Activated CD8-positive, alpha-beta T cell treated with anti-CD3 and anti-CD28 coated beads for 36 hours (primary cell): ENCODE data around the gene S1PR3. TPM values are rescaled to one million over a fixed set of nuclear protein-coding genes. Genes with fewer than 3 reads are reported as not detected.

ENCODE experiments used
- ATAC-seq: fragments of 200-7000 bp; cut with Tn5 transposase; one replicate; pipeline ENCODE4 v1.10.0; 2021; ENCODE audit warnings: mild to moderate bottlenecking, moderate library complexity
- CTCF ChIA-PET: fragments of 350-600 bp; sonication (Branson Sonifier 250); formaldehyde crosslinking; loops from one replicate; lab custom pipeline; 2021; ENCODE audit warnings: antibody characterized with exemption; lab: Charles Lee
- POLR2A ChIA-PET: fragments of 350-600 bp; sonication (Branson Sonifier 250); formaldehyde crosslinking; loops from one replicate; lab custom pipeline; 2021; ENCODE audit warnings: antibody characterized with exemption; lab: Charles Lee
- DNase-seq: peaks from one replicate; pipeline ENCODE4 v3.0.0-alpha.2; 2020
- H3K27ac Mint-ChIP-seq: one replicate; pipeline ENCODE4 v1.8.0; 2021; ENCODE audit warnings: mild to moderate bottlenecking, mixed read lengths
- H3K27me3 Mint-ChIP-seq: one replicate; pipeline ENCODE4 v1.8.0; 2021; ENCODE audit warnings: mixed read lengths
- H3K36me3 Mint-ChIP-seq: one replicate; pipeline ENCODE4 v1.8.0; 2021; ENCODE audit warnings: low read depth, mixed read lengths
- H3K4me1 Mint-ChIP-seq: one replicate; pipeline ENCODE4 v1.8.0; 2021; ENCODE audit warnings: low read depth, mixed read lengths
- H3K4me3 Mint-ChIP-seq: one replicate; pipeline ENCODE4 v1.8.0; 2021; ENCODE audit warnings: mild to moderate bottlenecking, moderate library complexity, mixed read lengths
- H3K9me3 Mint-ChIP-seq: one replicate; pipeline ENCODE4 v1.8.0; 2021; ENCODE audit warnings: mixed read lengths
- CTCF ChIP-seq: fragments of 200-600 bp; IDR thresholded peaks from one replicate; pipeline ENCODE4 v1.8.0; 2022; ENCODE audit warnings: antibody characterized with exemption, mild to moderate bottlenecking
- intact Hi-C: fragments of 100-400 bp; cut with micrococcal nuclease; formaldehyde crosslinking; loops from one replicate; pipeline ENCODE4 v1.10.0; 2022
- total RNA-seq, 2 experiments: library from RNA; stranded (reverse); gene quantifications; one replicate each; pipeline ENCODE4 v1.2.3, GENCODE V29; 2021

The S1PR3 gene
- total RNA-seq, 2 experiments from 2014 or later = 0.36 to 0.58 TPM

DNA sequence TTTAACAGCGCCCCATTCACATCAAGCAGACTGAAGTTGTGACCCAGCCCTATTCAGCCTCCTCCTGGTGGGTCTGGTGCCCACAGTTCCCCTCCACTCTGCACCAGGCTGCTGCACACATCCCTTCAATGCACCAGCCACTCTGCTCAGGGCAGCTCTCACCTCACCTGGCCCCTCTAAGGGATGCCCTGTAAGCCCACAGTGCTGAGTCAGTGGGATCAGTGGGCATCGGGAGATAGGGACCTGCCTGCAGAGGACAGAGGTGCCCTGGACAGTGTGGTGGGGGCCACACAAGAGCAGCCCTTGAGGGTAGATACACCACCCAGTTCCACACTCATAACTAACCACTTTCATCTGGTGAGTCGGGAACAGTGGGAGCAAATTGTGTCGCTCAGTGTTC, 38.3 kb upstream of the S1PR3 start:
- peaks cover 2% of the 10 kb centered on the region for H3K4me1 Mint-ChIP-seq
- no peak for ATAC-seq
- intact Hi-C loops = no loop called here
- no peak overlapping the region for H3K27ac Mint-ChIP-seq
- H3K27me3 Mint-ChIP-seq = peaks cover 9% of the 10 kb centered on the region
- no peak overlapping the region for H3K4me3 Mint-ChIP-seq
- H3K9me3 Mint-ChIP-seq = no peaks in the 10 kb centered on the region
- H3K36me3 Mint-ChIP-seq = no peaks in the 10 kb centered on the region
- ChIA-PET POLR2A (no interaction called here), CTCF (interaction anchor here (1.5 kb wide), 1 partner anchor 39 kb away, joined by 3 read pairs; no protein-coding TSS in a partner anchor)
- TF ChIP-seq CTCF = no peak
- DNase-seq = no peak

DNA sequence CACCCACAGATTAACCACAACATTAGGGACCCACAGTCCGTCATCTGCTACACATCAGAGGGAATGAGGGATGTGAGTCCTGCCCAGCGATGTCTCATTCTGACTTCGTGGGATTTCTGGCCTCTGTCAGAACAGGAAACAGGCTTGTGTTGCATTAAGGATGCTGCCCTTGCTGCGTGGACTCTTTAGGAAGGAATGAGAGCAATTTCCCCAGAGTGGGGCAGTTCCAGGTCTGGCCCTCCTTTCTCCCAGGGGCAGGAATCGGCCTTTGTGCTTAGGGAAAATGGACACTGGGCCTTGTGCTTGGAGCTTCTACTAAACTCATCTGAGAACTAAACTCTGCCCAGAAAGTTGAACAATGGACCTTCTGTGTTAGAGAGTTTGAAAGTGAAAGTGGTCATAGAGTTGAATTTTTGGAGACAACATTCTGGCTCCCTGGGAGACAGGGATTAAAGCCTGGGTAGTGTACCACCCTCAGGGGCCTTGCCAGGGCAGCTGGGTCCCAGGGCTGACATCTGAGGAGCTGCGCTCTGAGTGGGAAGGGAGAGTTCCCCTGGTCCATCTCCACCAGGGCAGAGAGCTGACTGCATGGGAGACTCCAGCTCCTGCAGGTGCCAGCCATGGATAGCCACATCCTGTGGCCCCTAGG, 37.8 kb upstream of the S1PR3 start:
- no peak for TF ChIP-seq CTCF
- CTCF ChIA-PET = interaction anchor here (1.5 kb wide), 1 partner anchor 39 kb away, joined by 3 read pairs; no protein-coding TSS in a partner anchor
- Mint-ChIP-seq H3K4me1 (peaks cover 2% of the 10 kb centered on the region), H3K4me3 (no peak overlapping the region), H3K27ac (no peak overlapping the region), H3K9me3 (no peaks in the 10 kb centered on the region), H3K36me3 (no peaks in the 10 kb centered on the region), H3K27me3 (peaks cover 6% of the 10 kb centered on the region)
- intact Hi-C loops = no loop called here
- ATAC-seq = no peak
- no peak for DNase-seq
- POLR2A ChIA-PET = no interaction called here

DNA sequence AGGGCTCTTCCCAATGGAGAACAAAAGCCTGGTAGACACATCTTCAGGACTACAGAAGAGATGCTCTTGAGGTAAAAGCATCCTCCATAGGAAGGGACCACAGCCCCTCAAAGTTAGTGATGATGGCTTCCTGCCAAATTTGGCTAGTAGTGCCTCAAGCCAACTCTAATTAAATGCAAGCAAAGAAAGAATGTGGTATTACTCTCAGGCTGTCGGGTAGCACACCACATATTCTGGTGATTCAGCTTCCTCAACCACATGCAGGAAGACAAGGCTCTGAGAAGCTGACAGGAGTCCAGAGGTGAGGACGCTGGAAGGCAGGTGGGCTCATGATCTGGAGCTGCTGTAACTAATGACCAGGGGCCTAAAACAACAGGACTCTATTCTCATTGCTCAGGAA, 37.2 kb upstream of the S1PR3 start:
- ATAC-seq = peak; percentile 30
- H3K9me3 Mint-ChIP-seq = no peaks in the 10 kb centered on the region
- H3K27me3 Mint-ChIP-seq = peaks cover 6% of the 10 kb centered on the region
- no peaks in the 10 kb centered on the region for H3K36me3 Mint-ChIP-seq
- no peak for DNase-seq
- H3K4me3 Mint-ChIP-seq = no peak overlapping the region
- POLR2A ChIA-PET = no interaction called here
- intact Hi-C loops = no loop called here
- TF ChIP-seq CTCF = no peak
- peaks cover 2% of the 10 kb centered on the region for H3K4me1 Mint-ChIP-seq
- CTCF ChIA-PET = interaction anchor here (1.5 kb wide), 1 partner anchor 38 kb away, joined by 3 read pairs; no protein-coding TSS in a partner anchor
- H3K27ac Mint-ChIP-seq = no peak overlapping the region

GRCh38 chr9:88957526-88957925, 33.7 kb upstream of the S1PR3 start:
- no peaks in the 10 kb centered on the region for H3K36me3 Mint-ChIP-seq
- no peak overlapping the region for H3K4me3 Mint-ChIP-seq
- peaks cover 2% of the 10 kb centered on the region for H3K4me1 Mint-ChIP-seq
- ATAC-seq (no peak), DNase-seq (no peak)
- ChIA-PET CTCF (no interaction called here), POLR2A (no interaction called here)
- H3K27me3 Mint-ChIP-seq = peaks cover 9% of the 10 kb centered on the region
- intact Hi-C loops = no loop called here
- no peaks in the 10 kb centered on the region for H3K9me3 Mint-ChIP-seq
- TF ChIP-seq CTCF = no peak
- no peak overlapping the region for H3K27ac Mint-ChIP-seq

DNA sequence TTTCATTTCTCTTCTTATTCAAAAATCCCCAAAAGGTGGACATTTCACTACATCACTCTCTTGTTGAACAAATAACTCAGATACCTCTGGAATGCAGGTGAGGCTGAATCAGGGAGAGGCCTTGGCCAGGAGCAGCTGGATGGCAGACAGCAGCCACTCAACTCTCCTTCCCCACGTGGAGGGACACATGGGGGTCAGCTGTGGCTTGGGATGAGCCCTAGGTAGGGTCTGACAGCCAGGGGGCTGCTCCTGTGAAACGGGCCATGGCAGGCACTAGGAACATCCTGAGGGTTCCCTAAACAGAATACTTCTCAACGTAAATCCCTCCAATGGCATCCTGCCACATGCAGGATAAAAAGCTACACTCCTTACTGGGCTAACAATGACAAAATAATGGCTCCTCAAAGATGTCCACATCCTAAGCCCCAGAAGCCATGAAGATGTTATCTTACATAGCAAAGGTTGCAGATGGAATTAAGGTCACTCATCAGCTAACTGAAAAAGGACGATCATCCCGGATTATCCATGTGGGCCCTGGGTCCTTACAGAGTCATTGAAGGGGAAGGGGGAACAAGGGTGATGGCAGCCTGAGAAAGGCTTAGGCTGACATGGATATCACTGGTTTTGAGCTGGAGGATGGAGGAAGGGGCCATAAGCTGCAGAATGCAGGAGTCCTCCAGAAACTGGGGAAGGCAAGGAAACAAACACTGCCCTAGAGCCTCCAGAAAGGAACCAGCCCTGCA, 31.4 kb upstream of the S1PR3 start:
- H3K36me3 Mint-ChIP-seq = no peaks in the 10 kb centered on the region
- no peak overlapping the region for H3K27ac Mint-ChIP-seq
- H3K4me3 Mint-ChIP-seq = no peak overlapping the region
- no peak for TF ChIP-seq CTCF
- ChIA-PET POLR2A (no interaction called here), CTCF (no interaction called here)
- DNase-seq (no peak), ATAC-seq (no peak)
- no peaks in the 10 kb centered on the region for H3K4me1 Mint-ChIP-seq
- H3K9me3 Mint-ChIP-seq = no peaks in the 10 kb centered on the region
- intact Hi-C loops = no loop called here
- peaks cover 9% of the 10 kb centered on the region for H3K27me3 Mint-ChIP-seq
